ENCODE measurements around the gene MYOD1. TPM values are rescaled to one million over a fixed set of nuclear protein-coding genes. Genes with fewer than 3 reads are reported as not detected.
A peak's percentile ranks its signal among the peaks of the same experiment; 100 is the strongest.

The MYOD1 gene
- total RNA-seq, 1 experiment from 2014 or later: not detected

GRCh38 chr11:17730137-17730536 lies 10.8 kb downstream of the MYOD1 start:
- no peak for DNase-seq (ENCODE audit: low spot score)
- in situ Hi-C loops (cut with HindIII; ENCODE audit: low sequenced_read_pairs): loop anchor here (25.0 kb wide), 1 partner anchor 257 kb away; no protein-coding TSS in a partner anchor

- peak; percentile 99 for DNase-seq (ENCODE audit: low spot score)
- in situ Hi-C loops (cut with HindIII; ENCODE audit: low sequenced_read_pairs): loop anchor here (25.0 kb wide), 1 partner anchor 256 kb away; no protein-coding TSS in a partner anchor
Measured at GRCh38 chr11:17730608-17731462, 11.5 kb downstream of the MYOD1 start.

GRCh38 chr11:17733261-17733660 lies 13.9 kb downstream of the MYOD1 start:
- DNase-seq (ENCODE audit: low spot score): peak; percentile 51
- in situ Hi-C loops (cut with HindIII; ENCODE audit: low sequenced_read_pairs): loop anchor here (25.0 kb wide), 1 partner anchor 254 kb away; no protein-coding TSS in a partner anchor

GRCh38 chr11:17734418-17734911 lies 15.1 kb downstream of the MYOD1 start, which contains the start of gene KCNC1:
Gene KCNC1, plus strand, starts transcription at chr11:17734781. Its CDS starts 1,222 bp downstream, at chr11:17736003.
- DNase-seq (ENCODE audit: low spot score): peak; percentile 83
- in situ Hi-C loops (cut with HindIII; ENCODE audit: low sequenced_read_pairs): loop anchor here (25.0 kb wide), 1 partner anchor 253 kb away; no protein-coding TSS in a partner anchor

- DNase-seq (ENCODE audit: low spot score): peak; percentile 58
- in situ Hi-C loops (cut with HindIII; ENCODE audit: low sequenced_read_pairs): loop anchor here (25.0 kb wide), 1 partner anchor 252 kb away; no protein-coding TSS in a partner anchor
Measured at GRCh38 chr11:17734986-17735817, 15.8 kb downstream of the MYOD1 start.

GRCh38 chr11:17735818-17736578 lies 16.6 kb downstream of the MYOD1 start:
- in situ Hi-C loops (cut with HindIII; ENCODE audit: low sequenced_read_pairs): loop anchor here (25.0 kb wide), 1 partner anchor 251 kb away; no protein-coding TSS in a partner anchor

GRCh38 chr11:17736579-17736893 lies 17.2 kb downstream of the MYOD1 start:
- in situ Hi-C loops (cut with HindIII; ENCODE audit: low sequenced_read_pairs): loop anchor here (25.0 kb wide), 1 partner anchor 251 kb away; no protein-coding TSS in a partner anchor
- DNase-seq (ENCODE audit: low spot score): peak; percentile 38

More at GRCh38 chr11:17735818-17736578, 16.6 kb downstream of the MYOD1 start:
- DNase-seq (ENCODE audit: low spot score): peak; percentile 18

GRCh38 chr11:17736930-17737817 lies 17.8 kb downstream of the MYOD1 start:
- DNase-seq (ENCODE audit: low spot score): peak; percentile 20
- in situ Hi-C loops (cut with HindIII; ENCODE audit: low sequenced_read_pairs): loop anchor here (25.0 kb wide), 1 partner anchor 250 kb away; no protein-coding TSS in a partner anchor

- DNase-seq (ENCODE audit: low spot score): peak; percentile 25
- in situ Hi-C loops (cut with HindIII; ENCODE audit: low sequenced_read_pairs): loop anchor here (25.0 kb wide), 1 partner anchor 249 kb away; no protein-coding TSS in a partner anchor
Measured at GRCh38 chr11:17738151-17738973, 19.0 kb downstream of the MYOD1 start.

GRCh38 chr11:17739945-17740338 lies 20.6 kb downstream of the MYOD1 start:
- in situ Hi-C loops (cut with HindIII; ENCODE audit: low sequenced_read_pairs): loop anchor here (25.0 kb wide), 1 partner anchor 247 kb away; no protein-coding TSS in a partner anchor

GRCh38 chr11:17740649-17741235 lies 21.4 kb downstream of the MYOD1 start:
- peak; percentile 45 for DNase-seq (ENCODE audit: low spot score)
- in situ Hi-C loops (cut with HindIII; ENCODE audit: low sequenced_read_pairs): loop anchor here (25.0 kb wide), 1 partner anchor 247 kb away; no protein-coding TSS in a partner anchor

More at GRCh38 chr11:17739945-17740338, 20.6 kb downstream of the MYOD1 start:
- peak; percentile 48 for DNase-seq (ENCODE audit: low spot score)

GRCh38 chr11:17741487-17741886 lies 22.1 kb downstream of the MYOD1 start:
- peak; percentile 23 for DNase-seq (ENCODE audit: low spot score)
- in situ Hi-C loops (cut with HindIII; ENCODE audit: low sequenced_read_pairs): loop anchor here (25.0 kb wide), 1 partner anchor 246 kb away; no protein-coding TSS in a partner anchor

GRCh38 chr11:17742019-17742418 lies 22.6 kb downstream of the MYOD1 start:
- in situ Hi-C loops (cut with HindIII; ENCODE audit: low sequenced_read_pairs): loop anchor here (25.0 kb wide), 1 partner anchor 245 kb away; no protein-coding TSS in a partner anchor
- DNase-seq (ENCODE audit: low spot score): peak; percentile 60

GRCh38 chr11:17743026-17743807 lies 23.8 kb downstream of the MYOD1 start:
- peak; percentile 35 for DNase-seq (ENCODE audit: low spot score)
- in situ Hi-C loops (cut with HindIII; ENCODE audit: low sequenced_read_pairs): loop anchor here (25.0 kb wide), 1 partner anchor 244 kb away; no protein-coding TSS in a partner anchor

- in situ Hi-C loops (cut with HindIII; ENCODE audit: low sequenced_read_pairs): loop anchor here (25.0 kb wide), 1 partner anchor 244 kb away; no protein-coding TSS in a partner anchor
- DNase-seq (ENCODE audit: low spot score): no peak
Measured at GRCh38 chr11:17743808-17744119, 24.4 kb downstream of the MYOD1 start.

All from G401 (cell line).